HG03039 (cell line): ENCODE results near the gene PRR33.

Experiments used
- ATAC-seq: cut with Tn5 transposase; IDR thresholded peaks from one replicate; pipeline ENCODE4 v1.9.1; 2021; ENCODE audit warnings: mild to moderate bottlenecking, moderate library complexity; ENCODE audit not compliant: unreplicated experiment

PRR33 gene

GRCh38 chr11:1839924-1840779, 51.5 kb downstream of the PRR33 start:
- no peak for ATAC-seq

DNA sequence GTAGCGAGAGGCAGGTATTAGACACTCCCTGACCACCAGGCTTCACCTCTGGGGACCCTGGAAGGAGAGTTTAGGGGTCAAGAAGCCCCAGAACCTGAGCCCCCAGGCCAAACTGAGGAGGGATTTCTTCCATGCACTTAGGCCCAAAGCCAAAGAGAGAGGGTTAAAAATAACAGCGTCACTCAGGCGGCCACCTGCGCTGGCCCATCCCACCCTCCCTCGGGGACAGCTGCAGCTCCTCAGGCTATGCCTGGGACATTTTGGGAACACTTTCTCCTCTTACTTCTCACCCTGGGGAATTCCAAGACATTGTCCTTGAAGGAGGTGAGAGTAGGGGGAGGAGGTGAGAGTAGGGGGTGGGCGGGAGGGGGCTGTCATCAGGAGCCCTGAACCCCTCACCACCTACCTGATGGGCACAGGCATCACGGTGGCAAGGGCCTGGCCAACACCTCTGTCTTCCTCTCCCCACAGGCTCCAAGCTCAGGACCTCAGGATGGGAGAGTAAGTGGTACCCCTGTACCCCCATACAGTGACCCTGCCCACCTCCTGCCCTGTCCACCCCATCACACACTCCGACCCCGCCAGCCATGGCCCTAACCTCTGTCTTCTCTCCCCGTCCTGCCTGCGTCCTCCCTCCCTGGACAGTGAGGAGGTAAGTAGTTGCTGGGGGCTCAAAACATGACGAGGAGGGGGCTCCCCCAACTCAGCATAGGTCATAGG, 52.3 kb downstream of the PRR33 start:
- no peak for ATAC-seq

GRCh38 chr11:1838426-1839144, 53.1 kb downstream of the PRR33 start, which contains the start of gene TNNI2:
Gene TNNI2, plus strand, starts transcription at chr11:1838981. Its CDS starts 716 bp downstream, at chr11:1839697.
- no peak for ATAC-seq
